ENCODE results near the gene ROBO1.

Gene ROBO1

GRCh38 chr3:78857494-78858111 lies 910.2 kb downstream of the ROBO1 start:
- peak; percentile 66 for DNase-seq (ENCODE audit: low read depth)
- H3K4me3 ChIP-seq (ENCODE audit: control insufficient read depth, low read depth, low read length): no peak overlapping the region
- peak; percentile 5 for TF ChIP-seq CTCF (conservative IDR thresholded peaks at IDR 0.05; ENCODE audit: control insufficient read depth, insufficient read depth, low read depth, low read length)

GRCh38 chr3:78856164-78856563 lies 911.6 kb downstream of the ROBO1 start:
- H3K4me3 ChIP-seq (ENCODE audit: control insufficient read depth, low read depth, low read length): no peak overlapping the region
- TF ChIP-seq CTCF (conservative IDR thresholded peaks at IDR 0.05; ENCODE audit: control insufficient read depth, insufficient read depth, low read depth, low read length): no peak
- DNase-seq (ENCODE audit: low read depth): no peak

- H3K4me3 ChIP-seq (ENCODE audit: control insufficient read depth, low read depth, low read length): no peak overlapping the region
- TF ChIP-seq CTCF (conservative IDR thresholded peaks at IDR 0.05; ENCODE audit: control insufficient read depth, insufficient read depth, low read depth, low read length): no peak
- no peak for DNase-seq (ENCODE audit: low read depth)
Measured at GRCh38 chr3:78855190-78855589, 912.6 kb downstream of the ROBO1 start.

GRCh38 chr3:78848392-78849288 lies 919.2 kb downstream of the ROBO1 start:
- DNase-seq (ENCODE audit: low read depth): no peak
- H3K4me3 ChIP-seq (ENCODE audit: control insufficient read depth, low read depth, low read length): no peak overlapping the region
- TF ChIP-seq CTCF (conservative IDR thresholded peaks at IDR 0.05; ENCODE audit: control insufficient read depth, insufficient read depth, low read depth, low read length): no peak

- no peak overlapping the region for H3K4me3 ChIP-seq (ENCODE audit: control insufficient read depth, low read depth, low read length)
- TF ChIP-seq CTCF (conservative IDR thresholded peaks at IDR 0.05; ENCODE audit: control insufficient read depth, insufficient read depth, low read depth, low read length): no peak
- no peak for DNase-seq (ENCODE audit: low read depth)
Measured at GRCh38 chr3:78847603-78848002, 920.2 kb downstream of the ROBO1 start.

GRCh38 chr3:78847203-78847602 lies 920.6 kb downstream of the ROBO1 start:
- TF ChIP-seq CTCF (conservative IDR thresholded peaks at IDR 0.05; ENCODE audit: control insufficient read depth, insufficient read depth, low read depth, low read length): no peak
- DNase-seq (ENCODE audit: low read depth): no peak
- H3K4me3 ChIP-seq (ENCODE audit: control insufficient read depth, low read depth, low read length): no peak overlapping the region
